GM21526 (cell line): Measurements from ENCODE around the gene KIF23.

Experiments
- ATAC-seq: cut with Tn5 transposase; IDR thresholded peaks from one replicate; pipeline ENCODE4 v1.9.1; 2021; ENCODE audit warnings: moderate library complexity; ENCODE audit not compliant: unreplicated experiment, low FRiP score

Gene KIF23

DNA sequence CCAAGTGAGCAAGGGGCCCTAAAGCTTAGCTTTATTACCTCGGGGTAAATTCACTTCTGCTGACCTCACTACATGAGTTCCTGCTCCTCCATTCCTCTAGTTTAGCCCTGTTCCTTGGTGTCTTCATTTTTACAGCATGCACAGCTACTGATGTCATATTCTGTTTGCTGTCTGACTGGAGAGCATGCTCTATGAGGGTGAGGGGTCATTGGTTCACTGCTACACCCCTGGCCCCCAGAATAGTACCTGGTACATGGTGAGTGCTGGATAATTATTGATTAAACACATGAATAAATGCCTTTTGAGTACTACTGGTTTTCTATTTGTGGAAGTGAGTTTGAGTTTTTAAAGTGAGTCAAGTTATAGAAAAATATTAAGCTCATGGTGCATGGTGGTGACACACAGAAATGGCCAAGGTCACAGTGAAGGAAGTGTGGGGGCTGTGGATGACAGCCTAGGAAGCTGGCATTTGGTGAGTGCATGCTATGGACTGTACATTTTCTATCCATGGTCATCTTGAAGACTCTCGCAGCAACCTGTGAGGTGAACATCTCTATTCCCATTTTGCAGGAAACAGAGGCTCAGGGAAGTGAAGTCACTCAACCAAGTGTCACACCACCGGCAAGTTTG, 72.4 kb downstream of the KIF23 start:
- ATAC-seq = no peak

- ATAC-seq = no peak
Measured at GRCh38 chr15:69489073-69489571, 75.0 kb downstream of the KIF23 start.

GRCh38 chr15:69490356-69491037, 76.3 kb downstream of the KIF23 start:
- no peak for ATAC-seq

GRCh38 chr15:69491038-69491505, 76.9 kb downstream of the KIF23 start:
- no peak for ATAC-seq

GRCh38 chr15:69493406-69493805, 79.3 kb downstream of the KIF23 start:
- ATAC-seq = no peak

DNA sequence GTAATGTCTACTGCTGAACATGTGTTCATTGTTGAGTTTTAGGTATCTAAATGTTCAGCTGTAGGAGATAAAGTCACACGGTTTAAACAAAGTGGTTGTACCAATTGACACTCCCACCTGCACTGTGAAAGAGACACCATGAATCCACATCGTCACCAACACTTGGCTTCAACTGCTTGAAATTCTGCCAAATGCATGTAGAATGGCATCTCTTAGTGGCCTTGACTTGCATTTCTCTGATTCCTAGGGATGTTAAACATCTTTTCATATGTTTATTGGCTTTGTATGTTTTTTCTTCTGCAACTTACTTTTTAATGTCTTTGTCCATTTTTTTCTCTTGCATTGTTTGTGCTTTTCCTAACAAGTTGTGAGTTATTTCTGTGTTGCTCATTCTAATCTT, 81.9 kb downstream of the KIF23 start:
- no peak for ATAC-seq

DNA sequence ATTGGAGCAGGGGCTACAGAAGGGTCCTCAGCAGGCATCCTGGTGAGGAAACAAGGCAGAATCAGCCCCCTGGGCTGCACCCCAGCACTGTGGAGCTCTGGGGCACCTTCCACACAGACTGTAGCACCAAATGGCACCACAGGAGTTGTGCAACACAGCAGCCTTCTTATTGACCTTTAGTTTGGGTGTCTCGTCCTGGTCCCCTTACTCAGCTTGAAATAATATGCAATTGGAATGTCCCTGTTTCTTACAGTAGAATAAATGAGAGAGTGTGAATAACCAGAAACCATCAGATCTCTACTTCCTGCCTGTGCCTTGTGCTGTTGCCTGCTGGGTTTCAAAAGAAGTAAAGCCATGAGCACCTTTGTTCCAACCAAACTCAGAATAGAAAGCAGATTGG, 82.9 kb downstream of the KIF23 start:
- no peak for ATAC-seq

- ATAC-seq = no peak
Measured at GRCh38 chr15:69497667-69498066, 83.5 kb downstream of the KIF23 start.
